ENCODE results near the gene GPR161. TPM values are rescaled to one million over a fixed set of nuclear protein-coding genes. Genes with fewer than 3 reads are reported as not detected.

The GPR161 gene
- total and polyA plus RNA-seq, 10 of the 15 experiments (the other 5 are each of a cell fraction or from before 2014, with no cell fraction given), result 0.07 to 0.49 (median 0.34) TPM; not detected in 2

DNA sequence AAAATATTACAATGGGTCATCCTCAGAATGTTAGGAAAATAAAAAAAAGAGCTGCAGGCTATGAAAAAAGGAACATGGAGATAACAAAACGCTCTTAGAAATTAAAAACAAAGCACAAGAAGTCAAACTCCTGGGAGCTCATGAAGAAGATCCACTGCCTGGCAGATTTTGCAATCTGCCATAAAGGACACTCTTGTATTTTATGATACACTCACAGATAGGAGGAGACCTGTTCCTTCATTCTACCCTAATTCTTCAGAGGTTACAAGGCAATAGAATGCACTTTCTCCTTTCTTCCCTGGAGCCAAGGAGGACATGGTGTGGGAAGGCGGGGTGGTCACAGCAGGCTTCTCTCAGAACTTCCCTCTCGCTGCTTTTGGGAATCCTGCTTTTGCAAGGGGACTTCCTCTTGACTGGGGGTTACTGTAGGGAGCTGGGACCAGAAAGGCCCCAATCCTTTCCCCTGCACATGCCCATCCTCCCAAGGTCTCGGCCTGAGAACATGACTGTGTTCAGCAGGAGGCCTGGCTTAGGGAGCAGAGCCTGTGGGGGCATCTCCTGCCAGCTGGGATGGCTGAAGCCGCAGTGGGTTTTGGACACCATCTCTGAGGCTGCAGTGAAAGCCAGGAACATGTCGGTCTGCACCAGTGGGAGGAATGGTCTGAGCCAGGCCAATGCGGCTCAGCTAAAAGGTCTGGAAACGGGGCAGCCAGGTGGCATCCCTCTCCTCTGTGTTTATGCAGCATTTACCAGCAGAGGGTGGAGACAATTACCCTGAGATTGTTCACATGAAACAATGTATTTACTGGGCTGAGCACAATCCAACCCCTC, 44.8 kb downstream of the GPR161 start (continued):
- no peak for TF ChIP-seq EZH2 (IDR thresholded peaks at IDR 0.05; ENCODE audit: borderline replicate concordance, control insufficient read depth, low read depth, low read length)
- TF ChIP-seq TBL1XR1 (IDR thresholded peaks at IDR 0.05; ENCODE audit: low read depth, low read length), result no peak
- TF ChIP-seq, protein P1, sequence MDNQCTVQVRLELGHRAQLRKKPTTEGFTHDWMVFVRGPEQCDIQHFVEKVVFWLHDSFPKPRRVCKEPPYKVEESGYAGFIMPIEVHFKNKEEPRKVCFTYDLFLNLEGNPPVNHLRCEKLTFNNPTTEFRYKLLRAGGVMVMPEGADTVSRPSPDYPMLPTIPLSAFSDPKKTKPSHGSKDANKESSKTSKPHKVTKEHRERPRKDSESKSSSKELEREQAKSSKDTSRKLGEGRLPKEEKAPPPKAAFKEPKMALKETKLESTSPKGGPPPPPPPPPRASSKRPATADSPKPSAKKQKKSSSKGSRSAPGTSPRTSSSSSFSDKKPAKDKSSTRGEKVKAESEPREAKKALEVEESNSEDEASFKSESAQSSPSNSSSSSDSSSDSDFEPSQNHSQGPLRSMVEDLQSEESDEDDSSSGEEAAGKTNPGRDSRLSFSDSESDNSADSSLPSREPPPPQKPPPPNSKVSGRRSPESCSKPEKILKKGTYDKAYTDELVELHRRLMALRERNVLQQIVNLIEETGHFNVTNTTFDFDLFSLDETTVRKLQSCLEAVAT (IDR thresholded peaks at IDR 0.05), result no peak

DNA sequence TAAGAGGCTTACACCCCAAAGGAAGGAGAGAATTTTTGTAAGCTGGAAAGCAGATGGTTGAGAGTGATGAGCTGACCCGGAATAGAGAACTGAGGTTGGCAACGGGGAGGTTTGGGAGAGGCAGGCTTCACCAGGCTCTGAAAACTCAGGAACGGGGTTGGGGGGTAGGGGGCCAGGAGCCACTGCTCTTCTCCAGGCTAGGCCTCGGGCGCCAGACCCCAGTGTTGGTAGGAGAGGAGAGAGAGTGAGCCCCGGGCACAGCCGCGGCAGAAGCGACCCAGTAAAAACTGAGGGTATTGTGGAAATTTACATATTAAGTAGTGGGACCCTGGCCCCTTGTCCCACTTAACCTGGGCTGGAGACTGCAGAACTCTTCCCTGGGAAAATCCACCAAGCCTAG, 45.7 kb downstream of the GPR161 start:
- FAIRE-seq, result no peak
- BruUV-seq (replicated peaks), result no TSS peak
- H3K27ac ChIP-seq (ENCODE audit: control insufficient read depth, insufficient read depth), result no peak overlapping the region
- H3K4me3 ChIP-seq, result no peak overlapping the region
- no peak overlapping the region for H3K9ac ChIP-seq (ENCODE audit: control insufficient read depth, insufficient read depth, low read length)
- no peak overlapping the region for H3K4me2 ChIP-seq (ENCODE audit: control insufficient read depth, insufficient read depth)
- intact Hi-C loops (cut with micrococcal nuclease; ENCODE audit: unreplicated experiment), result no loop called here
- RAD21 ChIA-PET (ENCODE audit: unreplicated experiment), result no interaction called here
- no peak overlapping the region for H2AFZ ChIP-seq (ENCODE audit: control insufficient read depth, low read depth, low read length)
- no peaks in the 10 kb centered on the region for H3K4me1 ChIP-seq (ENCODE audit: control insufficient read depth, insufficient read depth, low read length)
- no peaks in the 10 kb centered on the region for H3K9me3 ChIP-seq (replicated peaks; ENCODE audit: control insufficient read depth, insufficient read depth, low read length)
- ATAC-seq, result no peak
- in situ Hi-C loops (cut with MboI), result no loop called here
- POLR2A ChIA-PET, result no interaction called here
- no peak for DNase-seq (ENCODE audit: low read depth, low spot score)
- SMC1A ChIA-PET (ENCODE audit: uncharacterized antibody, unreplicated experiment), result interaction anchor here (1.8 kb wide), 1 partner anchor 9 kb away, joined by 10 read pairs; no protein-coding TSS in a partner anchor
- no peaks in the 10 kb centered on the region for H3K79me2 ChIP-seq (ENCODE audit: control insufficient read depth, insufficient read depth, low read length)
- 66% methylated on average over 9 of the region's 9 CpGs for WGBS (ENCODE audit: insufficient coverage, insufficient replicate concordance, low lambda C conversion rate, missing lambda C conversion rate)
- H3K27me3 ChIP-seq (replicated peaks in 1 of 2; ENCODE audit: control insufficient read depth in 2 of 2, insufficient read depth in 2 of 2, low read length in 1 of 2), result 0 out of 4 replicates have a peak, but pooled peaks cover 0 to 1% of the 10 kb centered on the region in 2 experiments
- CTCF ChIA-PET, result interaction anchor here (0.6 to 4.6 kb wide), 5 partner anchors 8 to 637 kb away, joined by 3 to 30 read pairs (median 4); no protein-coding TSS in a partner anchor
- H4K20me1 ChIP-seq (ENCODE audit: control insufficient read depth, insufficient read depth), result no peaks in the 10 kb centered on the region
- H3K36me3 ChIP-seq (ENCODE audit: control insufficient read depth in 2 of 2, insufficient read depth in 2 of 2, low read length in 1 of 2), result no peaks in the 10 kb centered on the region
- TF ChIP-seq, protein P2, sequence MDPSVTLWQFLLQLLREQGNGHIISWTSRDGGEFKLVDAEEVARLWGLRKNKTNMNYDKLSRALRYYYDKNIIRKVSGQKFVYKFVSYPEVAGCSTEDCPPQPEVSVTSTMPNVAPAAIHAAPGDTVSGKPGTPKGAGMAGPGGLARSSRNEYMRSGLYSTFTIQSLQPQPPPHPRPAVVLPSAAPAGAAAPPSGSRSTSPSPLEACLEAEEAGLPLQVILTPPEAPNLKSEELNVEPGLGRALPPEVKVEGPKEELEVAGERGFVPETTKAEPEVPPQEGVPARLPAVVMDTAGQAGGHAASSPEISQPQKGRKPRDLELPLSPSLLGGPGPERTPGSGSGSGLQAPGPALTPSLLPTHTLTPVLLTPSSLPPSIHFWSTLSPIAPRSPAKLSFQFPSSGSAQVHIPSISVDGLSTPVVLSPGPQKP (IDR thresholded peaks at IDR 0.05; ENCODE audit: low read depth, low read length), result no peak
- TF ChIP-seq, protein P3, sequence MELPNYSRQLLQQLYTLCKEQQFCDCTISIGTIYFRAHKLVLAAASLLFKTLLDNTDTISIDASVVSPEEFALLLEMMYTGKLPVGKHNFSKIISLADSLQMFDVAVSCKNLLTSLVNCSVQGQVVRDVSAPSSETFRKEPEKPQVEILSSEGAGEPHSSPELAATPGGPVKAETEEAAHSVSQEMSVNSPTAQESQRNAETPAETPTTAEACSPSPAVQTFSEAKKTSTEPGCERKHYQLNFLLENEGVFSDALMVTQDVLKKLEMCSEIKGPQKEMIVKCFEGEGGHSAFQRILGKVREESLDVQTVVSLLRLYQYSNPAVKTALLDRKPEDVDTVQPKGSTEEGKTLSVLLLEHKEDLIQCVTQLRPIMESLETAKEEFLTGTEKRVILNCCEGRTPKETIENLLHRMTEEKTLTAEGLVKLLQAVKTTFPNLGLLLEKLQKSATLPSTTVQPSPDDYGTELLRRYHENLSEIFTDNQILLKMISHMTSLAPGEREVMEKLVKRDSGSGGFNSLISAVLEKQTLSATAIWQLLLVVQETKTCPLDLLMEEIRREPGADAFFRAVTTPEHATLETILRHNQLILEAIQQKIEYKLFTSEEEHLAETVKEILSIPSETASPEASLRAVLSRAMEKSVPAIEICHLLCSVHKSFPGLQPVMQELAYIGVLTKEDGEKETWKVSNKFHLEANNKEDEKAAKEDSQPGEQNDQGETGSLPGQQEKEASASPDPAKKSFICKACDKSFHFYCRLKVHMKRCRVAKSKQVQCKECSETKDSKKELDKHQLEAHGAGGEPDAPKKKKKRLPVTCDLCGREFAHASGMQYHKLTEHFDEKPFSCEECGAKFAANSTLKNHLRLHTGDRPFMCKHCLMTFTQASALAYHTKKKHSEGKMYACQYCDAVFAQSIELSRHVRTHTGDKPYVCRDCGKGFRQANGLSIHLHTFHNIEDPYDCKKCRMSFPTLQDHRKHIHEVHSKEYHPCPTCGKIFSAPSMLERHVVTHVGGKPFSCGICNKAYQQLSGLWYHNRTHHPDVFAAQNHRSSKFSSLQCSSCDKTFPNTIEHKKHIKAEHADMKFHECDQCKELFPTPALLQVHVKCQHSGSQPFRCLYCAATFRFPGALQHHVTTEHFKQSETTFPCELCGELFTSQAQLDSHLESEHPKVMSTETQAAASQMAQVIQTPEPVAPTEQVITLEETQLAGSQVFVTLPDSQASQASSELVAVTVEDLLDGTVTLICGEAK (IDR thresholded peaks at IDR 0.05; ENCODE audit: borderline replicate concordance), result no peak
- TF ChIP-seq ESRRA (IDR thresholded peaks at IDR 0.05; ENCODE audit: low read length), result no peak
- TF ChIP-seq STAT1 (conservative IDR thresholded peaks at IDR 0.05), result no peak
- no peak for TF ChIP-seq MEF2B (IDR thresholded peaks at IDR 0.05; ENCODE audit: partially characterized antibody, poor library complexity, severe bottlenecking)
- TF ChIP-seq ZNF24 (IDR thresholded peaks at IDR 0.05), result no peak
- TF ChIP-seq, protein P4, sequence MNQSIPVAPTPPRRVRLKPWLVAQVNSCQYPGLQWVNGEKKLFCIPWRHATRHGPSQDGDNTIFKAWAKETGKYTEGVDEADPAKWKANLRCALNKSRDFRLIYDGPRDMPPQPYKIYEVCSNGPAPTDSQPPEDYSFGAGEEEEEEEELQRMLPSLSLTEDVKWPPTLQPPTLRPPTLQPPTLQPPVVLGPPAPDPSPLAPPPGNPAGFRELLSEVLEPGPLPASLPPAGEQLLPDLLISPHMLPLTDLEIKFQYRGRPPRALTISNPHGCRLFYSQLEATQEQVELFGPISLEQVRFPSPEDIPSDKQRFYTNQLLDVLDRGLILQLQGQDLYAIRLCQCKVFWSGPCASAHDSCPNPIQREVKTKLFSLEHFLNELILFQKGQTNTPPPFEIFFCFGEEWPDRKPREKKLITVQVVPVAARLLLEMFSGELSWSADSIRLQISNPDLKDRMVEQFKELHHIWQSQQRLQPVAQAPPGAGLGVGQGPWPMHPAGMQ (IDR thresholded peaks at IDR 0.05; ENCODE audit: borderline replicate concordance), result no peak
- TF ChIP-seq EZH2 (IDR thresholded peaks at IDR 0.05; ENCODE audit: borderline replicate concordance, control insufficient read depth, low read depth, low read length), result no peak
- TF ChIP-seq HCFC1 (IDR thresholded peaks at IDR 0.05; ENCODE audit: low read length), result no peak
- no peak for TF ChIP-seq GABPA (IDR thresholded peaks at IDR 0.05; ENCODE audit: low read depth)
- TF ChIP-seq BHLHE40 (IDR thresholded peaks at IDR 0.05; ENCODE audit: borderline replicate concordance in 1 of 2, low read depth in 2 of 2, low read length in 1 of 2), result no peak
